GM19193 (cell line): ENCODE data around the gene SGPL1.

Experiments
- POLR2A ChIP-seq: IDR thresholded peaks from 4 replicates; pipeline ENCODE4 v1.6.1; 2011; ENCODE audit not compliant: insufficient read depth, insufficient read length; ENCODE audit errors: extremely low read depth

The SGPL1 gene

DNA sequence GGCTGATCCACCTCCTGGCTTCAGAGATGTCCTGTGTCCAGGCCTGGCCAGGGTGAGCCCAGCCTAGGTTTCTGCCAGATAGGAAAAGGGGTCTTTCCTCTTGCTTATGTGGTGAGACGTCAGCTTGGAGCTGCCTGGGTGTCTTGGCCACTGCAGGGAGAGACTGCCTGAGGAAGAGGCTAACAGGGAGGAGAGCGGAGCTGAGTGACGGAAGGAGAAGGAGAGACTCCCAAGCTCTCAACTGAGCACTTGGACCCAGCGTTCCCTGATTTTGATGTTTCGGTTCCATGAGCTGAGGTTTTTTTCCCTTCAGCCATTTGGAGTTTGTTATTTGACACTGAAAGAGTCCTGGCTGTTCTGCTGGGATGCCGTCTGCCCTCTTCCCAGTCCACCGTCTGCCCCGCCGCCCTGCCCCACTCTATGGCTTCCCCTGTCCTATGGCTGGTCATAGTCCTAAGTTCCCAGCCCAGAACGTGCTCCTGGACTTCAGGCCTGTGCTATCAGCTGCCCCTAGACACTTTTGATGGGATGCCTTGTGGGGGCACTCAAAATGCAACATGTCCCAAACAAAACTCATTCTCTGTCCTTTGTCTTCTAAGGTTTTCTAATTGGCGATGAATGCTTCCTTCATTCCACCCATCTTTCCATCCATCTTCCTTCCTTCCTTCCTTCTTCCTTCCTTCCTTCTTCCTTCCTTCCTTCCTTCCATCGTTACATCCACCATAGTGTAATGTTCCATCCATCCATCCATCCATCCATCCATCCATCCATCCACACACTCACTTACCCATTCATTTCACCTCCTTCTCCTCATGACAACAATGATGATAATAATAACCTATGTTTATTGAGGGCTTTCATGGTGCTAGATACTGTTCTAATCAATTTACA, 92.9 kb downstream of the SGPL1 start:
- TF ChIP-seq POLR2A: no peak

DNA sequence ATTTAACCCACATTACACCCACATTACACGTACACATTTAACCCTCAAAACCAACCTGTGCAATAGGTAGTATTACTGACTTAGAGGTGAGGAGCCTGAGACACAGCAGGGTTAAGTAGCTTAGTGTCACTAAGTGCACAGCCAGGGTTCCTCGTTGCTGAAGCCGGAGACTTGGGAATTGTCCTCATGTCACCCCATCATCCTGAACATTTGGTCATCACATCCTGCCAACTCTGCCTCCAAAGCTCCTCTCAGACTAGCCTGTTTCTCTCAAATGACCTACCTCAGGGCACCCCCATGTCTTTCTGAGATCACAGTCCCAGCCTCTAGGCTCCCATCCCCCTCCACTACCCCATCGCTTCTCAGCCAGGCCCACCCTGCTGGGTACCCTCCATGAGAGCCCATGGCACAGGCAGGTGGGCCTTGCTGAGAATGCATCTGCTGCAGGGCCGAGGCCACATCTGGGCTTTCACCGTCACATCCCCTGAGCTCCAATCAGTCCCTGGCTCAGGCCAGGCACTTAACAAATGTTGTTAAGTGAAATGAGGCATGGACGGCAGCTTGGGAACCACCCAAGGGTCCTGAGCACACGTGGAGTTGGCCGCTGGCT, 93.7 kb downstream of the SGPL1 start:
- TF ChIP-seq POLR2A: no peak

DNA sequence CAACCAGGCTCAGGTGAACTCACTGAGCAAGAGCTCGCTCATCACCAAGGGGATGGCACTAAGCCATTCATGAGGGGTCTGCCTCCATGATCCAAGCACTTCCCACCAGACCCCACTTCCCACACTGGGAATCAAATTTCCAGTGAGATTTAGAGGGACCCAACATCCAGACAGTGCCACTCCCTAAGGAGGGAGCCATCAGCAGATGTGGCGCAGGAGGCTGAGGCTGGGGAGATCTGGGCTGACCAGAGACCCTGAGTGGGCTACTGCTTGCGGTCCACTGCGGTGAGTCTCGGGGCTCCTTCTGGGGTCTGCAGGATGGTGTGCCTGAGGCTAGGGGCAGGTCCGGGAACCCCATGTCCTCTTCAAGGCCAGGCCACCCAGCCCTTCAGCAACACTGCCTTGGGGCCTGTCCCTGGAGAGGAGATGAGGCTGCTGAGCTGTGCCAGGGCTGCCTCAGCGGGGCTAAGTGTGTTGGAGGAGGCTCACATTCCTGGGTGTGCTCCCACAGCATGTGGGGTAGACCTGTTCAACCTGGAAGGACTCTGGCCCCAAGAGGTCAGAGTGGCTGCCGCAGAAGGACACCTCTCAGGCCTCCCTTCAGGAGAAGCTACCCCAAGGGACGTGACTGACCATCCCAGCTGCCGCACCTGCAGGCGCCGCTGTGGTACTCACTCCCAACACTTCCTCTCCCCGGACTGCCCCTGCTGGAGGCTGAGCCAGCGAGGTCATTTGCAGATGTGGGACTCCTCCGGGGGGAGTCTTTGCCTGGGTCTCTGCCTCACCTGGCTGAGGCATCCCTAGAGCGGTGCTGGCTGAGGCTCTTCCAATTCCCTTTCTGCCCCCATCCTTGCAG, 95.0 kb downstream of the SGPL1 start:
- no peak for TF ChIP-seq POLR2A

DNA sequence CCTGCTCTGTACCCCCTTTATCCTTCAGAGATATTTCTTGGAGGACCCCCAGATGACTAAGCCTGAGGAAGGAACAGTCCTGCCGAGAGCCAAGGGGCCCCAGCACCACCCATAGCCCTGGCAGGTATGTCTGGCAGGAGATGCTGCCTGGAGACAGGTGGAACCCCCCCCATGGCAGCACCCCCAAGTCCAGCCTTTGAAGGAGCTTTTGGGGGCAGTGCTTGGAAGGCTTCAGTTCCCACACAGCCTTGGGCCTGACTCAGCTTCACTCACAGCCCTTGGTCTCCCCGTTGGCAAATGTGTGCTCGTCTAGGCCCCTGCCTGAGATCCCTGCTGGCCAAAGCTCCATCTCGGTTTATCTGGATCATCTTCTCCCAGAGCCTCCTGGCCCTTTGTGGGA, 95.6 kb downstream of the SGPL1 start:
- TF ChIP-seq POLR2A: no peak

DNA sequence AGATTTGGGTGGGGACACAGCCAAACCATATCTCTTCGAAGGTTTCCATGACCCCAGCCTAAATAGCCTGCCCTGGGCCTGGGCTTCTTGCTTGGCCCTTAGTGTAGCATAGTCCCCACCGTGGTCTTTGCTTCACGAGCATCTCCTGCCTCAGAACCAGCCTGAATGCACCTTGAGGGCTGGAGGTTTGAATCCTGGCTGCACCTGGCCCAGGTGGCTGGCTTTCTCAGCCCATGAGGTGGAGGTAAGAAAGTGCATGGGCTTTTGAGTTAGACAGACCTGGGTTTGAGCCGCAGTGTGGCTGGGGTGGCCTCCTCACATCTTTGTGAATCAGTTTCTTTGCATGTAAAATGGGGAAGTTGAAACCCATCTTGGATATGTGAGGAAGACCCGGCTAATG, 96.8 kb downstream of the SGPL1 start:
- no peak for TF ChIP-seq POLR2A

DNA sequence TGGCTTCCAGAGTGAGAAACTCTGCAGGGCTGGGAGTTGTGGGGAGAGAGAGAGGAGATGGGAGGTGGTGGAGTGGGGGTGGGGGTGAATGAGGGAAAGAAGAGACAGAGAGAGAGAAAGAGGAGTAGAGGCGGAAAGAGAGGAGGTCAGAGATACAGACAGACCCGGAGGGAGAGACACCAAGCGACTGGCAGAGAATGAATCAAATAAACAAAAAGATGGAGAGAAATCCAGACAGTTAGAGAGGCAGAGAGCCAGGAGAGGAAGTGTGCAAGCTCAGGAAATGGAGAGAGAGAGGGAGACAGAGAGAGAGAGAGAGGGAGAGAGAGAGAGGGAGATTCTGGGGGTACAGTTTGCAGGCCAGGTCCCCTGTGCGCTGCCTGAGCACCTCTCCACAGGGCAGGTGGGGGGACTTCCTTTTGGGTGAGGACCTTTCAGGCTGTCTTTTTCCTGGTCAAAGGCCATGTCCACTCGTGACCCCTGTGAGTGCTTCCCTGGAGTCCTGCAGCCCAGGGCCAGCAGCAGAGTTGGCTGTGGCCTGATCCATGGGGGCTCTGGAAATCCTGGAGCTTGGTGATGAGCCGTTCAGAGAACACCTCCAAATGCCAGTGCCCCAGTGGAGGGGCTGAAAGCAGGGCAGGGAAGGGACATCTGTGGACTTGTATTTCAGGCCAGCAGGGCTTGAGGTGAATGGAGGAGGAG, 97.6 kb downstream of the SGPL1 start:
- TF ChIP-seq POLR2A: no peak

DNA sequence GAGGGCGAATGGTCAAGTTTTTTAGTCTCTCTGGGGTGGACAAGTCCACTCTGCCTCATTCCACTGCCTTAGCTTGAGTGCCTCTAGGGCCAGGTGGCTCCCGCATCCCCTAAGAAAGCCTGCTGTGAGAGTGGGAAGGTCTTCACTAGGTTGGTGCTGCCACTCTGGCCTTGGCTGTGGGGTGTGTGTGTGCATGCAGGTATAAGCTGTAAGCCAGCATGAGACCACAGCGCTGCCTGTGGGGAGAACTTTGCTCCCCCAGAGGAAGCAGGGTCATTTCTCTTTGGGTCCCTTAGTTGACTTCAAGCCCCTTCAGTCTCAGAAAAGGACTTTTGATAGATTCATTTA, 98.1 kb downstream of the SGPL1 start:
- TF ChIP-seq POLR2A: no peak

DNA sequence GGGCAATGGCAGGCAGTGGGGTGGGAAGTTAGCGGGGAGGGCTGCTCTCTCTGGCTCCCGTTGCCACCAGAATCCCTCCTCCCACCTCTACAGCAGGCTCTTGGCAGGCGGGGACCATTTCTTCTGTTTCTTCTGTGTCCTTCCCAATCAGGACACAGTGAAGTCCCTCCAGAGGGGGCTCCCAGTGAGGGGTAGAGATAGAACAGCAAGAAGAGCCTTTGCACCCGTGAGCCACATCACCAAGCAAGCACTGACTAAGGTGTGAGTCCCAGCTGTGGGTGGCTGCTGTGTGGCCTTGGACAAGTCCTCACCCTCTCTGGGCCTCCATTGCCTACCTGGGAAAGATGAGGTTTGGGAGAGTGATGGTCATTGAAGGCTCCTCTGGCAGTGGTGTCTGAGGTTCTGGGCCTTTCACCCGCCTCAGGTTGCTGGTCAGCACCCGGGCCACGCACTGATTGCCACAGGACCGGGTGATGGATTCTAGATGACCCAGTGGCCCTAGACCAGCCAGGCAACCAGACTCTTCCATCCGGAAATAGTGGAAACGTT, 98.6 kb downstream of the SGPL1 start:
- TF ChIP-seq POLR2A: no peak

DNA sequence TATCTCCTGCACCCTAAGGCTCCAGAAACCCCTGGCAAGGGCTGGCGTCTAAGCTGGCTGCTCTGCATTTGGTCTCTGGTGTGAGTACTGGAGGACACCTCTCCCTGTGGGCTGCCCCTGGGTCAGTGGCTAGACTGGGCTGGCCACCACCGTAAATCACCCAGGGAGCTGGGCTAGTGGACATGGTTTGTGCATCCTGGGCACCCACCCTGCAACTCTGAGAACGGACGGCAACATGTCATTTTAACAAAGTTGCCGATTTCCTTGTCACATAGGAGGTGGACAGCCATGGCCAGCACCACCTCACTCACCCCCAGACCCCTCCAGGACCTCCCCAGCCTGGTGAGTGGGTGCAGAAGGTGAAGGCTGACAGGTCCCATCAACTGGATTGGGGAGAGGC, 99.5 kb downstream of the SGPL1 start:
- TF ChIP-seq POLR2A: no peak

DNA sequence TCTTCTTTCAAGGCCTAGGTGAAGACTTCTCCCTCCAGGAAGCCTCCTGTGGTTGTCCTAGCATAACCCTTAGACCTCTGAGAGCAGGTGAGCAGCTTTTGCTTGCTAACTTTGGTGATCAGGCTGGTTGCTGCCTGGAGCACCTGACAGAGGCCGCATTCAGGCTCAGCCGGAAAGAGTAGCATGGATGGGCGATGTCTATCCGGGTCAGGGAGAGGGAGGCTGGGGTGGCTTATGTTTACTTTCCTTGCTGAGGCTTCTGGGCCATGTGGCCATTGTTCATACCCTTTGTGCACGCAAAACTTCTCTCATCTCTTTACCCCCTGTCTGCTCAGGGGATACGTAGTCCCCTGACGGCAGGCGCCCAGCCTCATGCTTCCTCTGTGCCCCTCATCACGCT, 100.1 kb downstream of the SGPL1 start:
- no peak for TF ChIP-seq POLR2A

DNA sequence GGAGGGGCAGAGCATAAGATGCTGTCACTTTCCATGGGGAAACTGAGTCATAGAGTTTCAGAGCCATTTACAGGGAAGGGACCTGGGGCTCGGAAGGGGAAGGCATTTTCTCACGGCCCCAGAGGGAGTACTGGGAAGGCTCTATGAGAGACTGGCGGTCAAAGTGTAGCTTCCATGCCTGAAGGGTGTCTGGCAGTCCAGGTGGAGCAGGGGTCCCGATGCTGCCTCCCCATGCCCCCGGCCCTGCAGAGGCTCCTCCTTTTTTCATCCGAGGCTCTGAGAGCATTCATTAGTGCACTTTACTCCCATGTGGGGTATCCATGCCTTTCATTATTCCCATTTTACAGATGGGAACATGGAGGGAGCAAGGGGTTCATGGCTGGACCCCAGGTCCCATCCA, 100.5 kb downstream of the SGPL1 start:
- no peak for TF ChIP-seq POLR2A

DNA sequence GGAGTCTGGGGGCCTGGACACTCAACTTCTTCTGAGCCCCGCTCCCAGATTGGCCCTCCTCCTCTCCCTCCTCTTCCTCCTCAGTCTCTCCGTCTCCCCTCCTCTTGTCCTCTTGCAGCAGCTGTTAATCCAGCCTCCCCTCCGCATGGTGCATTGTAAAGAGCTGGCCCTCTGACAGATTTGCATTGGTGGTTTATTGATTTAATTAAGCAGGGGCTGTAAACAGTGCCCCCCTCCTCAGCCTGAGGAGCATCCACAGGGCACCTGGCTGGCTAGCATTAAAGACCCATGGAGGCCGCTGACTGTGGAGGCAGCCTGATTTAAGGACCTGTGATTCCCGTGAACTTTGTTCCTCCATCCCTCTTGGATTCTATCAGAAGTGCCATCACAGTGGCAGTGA, 101.5 kb downstream of the SGPL1 start:
- no peak for TF ChIP-seq POLR2A

DNA sequence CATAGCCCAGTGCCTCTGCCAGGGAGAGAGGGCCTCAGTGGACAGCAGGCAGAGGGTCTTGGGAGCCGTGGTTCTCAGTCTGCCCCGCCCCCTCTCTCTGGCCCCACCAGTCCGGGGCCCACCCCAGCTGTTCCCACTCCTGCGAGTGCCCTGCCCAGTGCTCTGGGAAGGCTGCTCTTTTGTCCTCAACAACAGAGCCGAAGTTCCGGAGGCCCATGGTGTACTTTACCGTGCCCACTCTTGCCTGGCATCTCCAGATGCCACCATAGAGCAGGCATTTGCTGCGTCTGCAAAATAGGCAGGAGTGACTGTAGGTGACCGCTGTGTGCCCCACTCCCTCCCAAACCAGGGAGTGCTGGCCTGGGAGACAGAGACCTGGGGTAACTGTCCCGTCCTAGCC, 101.9 kb downstream of the SGPL1 start:
- no peak for TF ChIP-seq POLR2A

DNA sequence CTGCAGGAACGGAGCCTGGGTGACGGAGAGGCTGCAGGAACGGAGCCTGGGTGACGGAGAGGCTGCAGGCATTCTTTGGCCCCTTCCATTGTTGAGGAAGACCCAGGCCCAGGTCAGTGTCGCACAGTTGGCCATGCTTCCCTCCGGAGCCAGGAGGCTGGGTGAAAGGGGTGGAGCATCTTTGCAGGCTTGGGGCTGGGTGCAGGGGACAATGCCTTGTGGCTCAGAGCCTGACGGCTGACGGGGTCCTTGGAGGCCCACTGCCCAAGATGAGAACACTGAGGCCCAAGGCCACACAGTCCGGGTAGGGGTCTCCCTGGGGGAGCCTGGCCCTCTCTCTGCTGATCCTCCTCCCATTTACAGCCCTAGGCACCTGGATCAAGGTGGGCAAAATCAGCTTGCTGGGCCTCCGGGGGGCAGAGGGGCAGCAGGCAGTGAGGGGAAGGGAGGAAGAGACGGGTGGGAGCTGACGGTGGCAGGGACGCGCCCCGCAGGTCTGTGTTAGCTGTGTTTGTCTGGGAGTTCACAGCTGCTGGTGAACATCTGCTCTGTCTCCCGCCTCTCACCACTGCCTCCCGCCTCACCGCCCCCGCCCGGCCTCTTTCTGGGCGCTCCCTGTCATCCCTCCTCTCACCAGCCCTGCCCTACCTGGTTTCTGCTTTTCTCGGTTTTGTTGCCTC, 103.2 kb downstream of the SGPL1 start:
- TF ChIP-seq POLR2A: no peak

DNA sequence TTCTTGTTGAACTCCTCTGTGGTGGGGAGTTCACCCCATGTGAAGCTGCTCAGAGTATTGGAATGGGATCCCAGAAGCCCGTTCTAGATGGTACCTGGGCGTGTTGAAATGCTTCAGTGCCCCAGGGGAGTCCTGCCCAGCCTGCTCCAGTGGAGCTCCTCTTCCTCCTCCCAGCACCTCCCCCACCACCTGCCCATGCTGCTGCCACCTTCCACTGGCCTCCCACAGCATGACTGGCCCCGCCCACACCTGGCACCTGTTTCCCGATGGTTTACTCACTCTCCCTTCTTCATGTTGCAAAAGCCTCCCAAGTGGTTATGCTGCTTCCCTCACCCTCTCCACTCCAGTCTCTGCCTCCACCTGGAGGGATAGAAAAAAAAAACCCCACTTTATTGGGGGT, 104.8 kb downstream of the SGPL1 start:
- no peak for TF ChIP-seq POLR2A

DNA sequence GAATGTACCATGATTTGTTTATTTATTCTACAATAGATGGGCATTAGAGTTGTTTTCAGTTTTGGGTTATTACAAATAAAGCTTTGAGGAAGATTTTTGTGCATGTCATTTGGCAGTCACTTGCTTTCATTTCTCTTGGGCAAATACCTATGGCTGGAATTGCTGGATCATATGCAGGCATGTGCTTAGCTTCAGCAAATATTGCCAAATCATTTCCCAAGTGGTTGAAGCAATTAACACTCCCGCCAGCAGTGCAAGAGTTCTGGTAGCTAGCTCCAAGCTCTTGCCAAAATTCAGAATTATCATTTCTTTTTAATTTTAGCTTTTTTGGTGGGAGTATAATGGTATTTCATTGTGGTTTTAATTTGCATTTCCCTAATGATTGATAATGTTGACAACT, 105.5 kb downstream of the SGPL1 start:
- TF ChIP-seq POLR2A: no peak
